BLaER1 treated with 17β-estradiol and CSF1 and Interleukin-3, amounts not matched to agents 10 nM and 100 nM (cell line): ENCODE data around the gene SIL1.

Experiments used
- H3K27ac ChIP-seq, 11 experiments: shearing (Covaris generic); formaldehyde crosslinking; 2 replicates each; pipeline ENCODE4 v1.8.1; 2022
- H3K27me3 ChIP-seq, 11 experiments: shearing (Covaris generic); formaldehyde crosslinking; 2 replicates each; pipeline ENCODE4 v1.8.1; 2022
- H3K36me3 ChIP-seq, 11 experiments: shearing (Covaris generic); formaldehyde crosslinking; 2 replicates each; pipeline ENCODE4 v1.8.1; 2022
- H3K4me1 ChIP-seq, 10 experiments: shearing (Covaris generic); formaldehyde crosslinking; 2 replicates each; pipeline ENCODE4 v1.8.1; 2022
- H3K4me2 ChIP-seq, 11 experiments: shearing (Covaris generic); formaldehyde crosslinking; 2 replicates each; pipeline ENCODE4 v1.8.1; 2022
- H3K4me3 ChIP-seq, 10 experiments: shearing (Covaris generic); formaldehyde crosslinking; 2 replicates each; pipeline ENCODE4 v1.8.1; 2022
- H3K9ac ChIP-seq, 11 experiments: shearing (Covaris generic); formaldehyde crosslinking; 2 replicates each; pipeline ENCODE4 v1.8.1; 2022
- H3K9me3 ChIP-seq, 11 experiments: shearing (Covaris generic); formaldehyde crosslinking; replicated peaks in 1 of 11; 2 replicates each; pipeline ENCODE4 v1.8.1; 2022
- H4K20me1 ChIP-seq, 11 experiments: shearing (Covaris generic); formaldehyde crosslinking; 2 replicates each; pipeline ENCODE4 v1.8.1; 2022
- Cebpa-rat ChIP-seq, 11 experiments: shearing (Covaris generic); IDR thresholded peaks; 2 replicates each; pipeline ENCODE4 v1.8.1; 2022

Gene SIL1

GRCh38 chr5:138955671-138956295 lies 242.4 kb downstream of the SIL1 start:
- peak overlapping the region in 9 of 11 experiments; percentile 40 to 93 (median 78); a peak in 10 of 22 replicates for H3K4me2 ChIP-seq
- H3K36me3 ChIP-seq: peaks cover 0 to 18% (median 0%) of the 10 kb centered on the region in 11 experiments; a peak in 3 of 22 replicates
- peaks cover 46 to 52% (median 50%) of the 10 kb centered on the region in 10 experiments for H3K4me1 ChIP-seq
- H4K20me1 ChIP-seq: peaks cover 0 to 15% (median 0%) of the 10 kb centered on the region in 11 experiments; a peak in 2 of 22 replicates
- no peaks in the 10 kb centered on the region for H3K27me3 ChIP-seq
- no peak for TF ChIP-seq Cebpa-rat (IDR thresholded peaks at IDR 0.05)
- H3K4me3 ChIP-seq: no peak overlapping the region
- no peak overlapping the region for H3K9ac ChIP-seq
- no peak overlapping the region for H3K27ac ChIP-seq
- no peaks in the 10 kb centered on the region for H3K9me3 ChIP-seq

GRCh38 chr5:138955013-138955660 lies 243.0 kb downstream of the SIL1 start:
- Histone ChIP-seq H3K27ac (0 out of 22 replicates have a peak overlapping the region, but pooled peaks of 1 of the 11 experiments have one; percentile 70), H4K20me1 (peaks cover 0 to 15% (median 0%) of the 10 kb centered on the region in 11 experiments; a peak in 2 of 22 replicates), H3K4me3 (no peak overlapping the region), H3K27me3 (no peaks in the 10 kb centered on the region), H3K9me3 (no peaks in the 10 kb centered on the region), H3K4me1 (peaks cover 46 to 57% (median 56%) of the 10 kb centered on the region in 10 experiments), H3K4me2 (peak overlapping the region; percentile 40 to 93 (median 79); a peak in 15 of 22 replicates), H3K36me3 (peaks cover 0 to 21% (median 0%) of the 10 kb centered on the region in 11 experiments; a peak in 3 of 22 replicates), H3K9ac (peak overlapping the region in 1 of 11 experiments; percentile 70; a peak in 1 of 22 replicates)
- no peak for TF ChIP-seq Cebpa-rat (IDR thresholded peaks at IDR 0.05)

GRCh38 chr5:138954257-138955012 lies 243.7 kb downstream of the SIL1 start:
- H4K20me1 ChIP-seq: peaks cover 0 to 15% (median 0%) of the 10 kb centered on the region in 11 experiments; a peak in 2 of 22 replicates
- peak overlapping the region; percentile 15 to 93 (median 79); a peak in 20 of 22 replicates for H3K4me2 ChIP-seq
- peak overlapping the region in 8 of 11 experiments; percentile 66 to 79 (median 72); a peak in 15 of 22 replicates for H3K27ac ChIP-seq
- no peak overlapping the region for H3K4me3 ChIP-seq
- H3K36me3 ChIP-seq: peaks cover 0 to 21% (median 0%) of the 10 kb centered on the region in 11 experiments; a peak in 3 of 22 replicates
- H3K27me3 ChIP-seq: no peaks in the 10 kb centered on the region
- H3K9ac ChIP-seq: peak overlapping the region in 8 of 11 experiments; percentile 44 to 70 (median 62); a peak in 12 of 22 replicates
- H3K9me3 ChIP-seq: no peaks in the 10 kb centered on the region
- H3K4me1 ChIP-seq: peaks cover 46 to 64% (median 61%) of the 10 kb centered on the region in 10 experiments
- TF ChIP-seq Cebpa-rat (IDR thresholded peaks at IDR 0.05): no peak

- Histone ChIP-seq H3K27me3 (no peaks in the 10 kb centered on the region), H3K9me3 (no peaks in the 10 kb centered on the region), H3K4me3 (peak overlapping the region in 2 of 10 experiments; percentile 20 to 35; a peak in 2 of 20 replicates), H3K9ac (peak overlapping the region in 10 of 11 experiments; percentile 44 to 70 (median 56); a peak in 19 of 22 replicates), H3K4me1 (peaks cover 46 to 72% (median 64%) of the 10 kb centered on the region in 10 experiments), H4K20me1 (peaks cover 0 to 15% (median 0%) of the 10 kb centered on the region in 11 experiments; a peak in 2 of 22 replicates), H3K4me2 (peak overlapping the region; percentile 71 to 93 (median 80)), H3K27ac (peak overlapping the region in 9 of 11 experiments; percentile 61 to 79 (median 72); a peak in 18 of 22 replicates), H3K36me3 (peaks cover 0 to 28% (median 0%) of the 10 kb centered on the region in 11 experiments; a peak in 3 of 22 replicates)
- no peak for TF ChIP-seq Cebpa-rat (IDR thresholded peaks at IDR 0.05)
Measured at GRCh38 chr5:138953387-138954256, 244.5 kb downstream of the SIL1 start.

- peak overlapping the region; percentile 71 to 93 (median 80) for H3K4me2 ChIP-seq
- H3K4me3 ChIP-seq: peak overlapping the region in 3 of 10 experiments; percentile 7 to 35 (median 20); a peak in 3 of 20 replicates
- H3K9ac ChIP-seq: peak overlapping the region; percentile 44 to 70 (median 57); a peak in 20 of 22 replicates
Measured at GRCh38 chr5:138952962-138953361, 245.2 kb downstream of the SIL1 start.

GRCh38 chr5:138951986-138952735 lies 246.0 kb downstream of the SIL1 start:
- Histone ChIP-seq H3K27me3 (no peaks in the 10 kb centered on the region), H4K20me1 (peaks cover 0 to 15% (median 0%) of the 10 kb centered on the region in 11 experiments; a peak in 3 of 22 replicates), H3K4me1 (peaks cover 46 to 86% (median 79%) of the 10 kb centered on the region in 10 experiments), H3K27ac (peak overlapping the region in 9 of 11 experiments; percentile 61 to 79 (median 72); a peak in 16 of 22 replicates), H3K9ac (peak overlapping the region in 9 of 11 experiments; percentile 47 to 70 (median 58); a peak in 15 of 22 replicates), H3K4me2 (peak overlapping the region; percentile 71 to 93 (median 80)), H3K4me3 (no peak overlapping the region), H3K36me3 (peaks cover 0 to 42% (median 5%) of the 10 kb centered on the region in 11 experiments; a peak in 12 of 22 replicates), H3K9me3 (no peaks in the 10 kb centered on the region)
- TF ChIP-seq Cebpa-rat (IDR thresholded peaks at IDR 0.05): no peak

More at GRCh38 chr5:138952962-138953361, 245.2 kb downstream of the SIL1 start:
- H3K27ac ChIP-seq: peak overlapping the region in 9 of 11 experiments; percentile 61 to 79 (median 72); a peak in 18 of 22 replicates
- no peak for TF ChIP-seq Cebpa-rat (IDR thresholded peaks at IDR 0.05)
- H3K9me3 ChIP-seq: no peaks in the 10 kb centered on the region
- peaks cover 0 to 15% (median 0%) of the 10 kb centered on the region in 11 experiments; a peak in 3 of 22 replicates for H4K20me1 ChIP-seq
- no peaks in the 10 kb centered on the region for H3K27me3 ChIP-seq
- H3K36me3 ChIP-seq: peaks cover 0 to 34% (median 0%) of the 10 kb centered on the region in 11 experiments; a peak in 3 of 22 replicates
- peaks cover 46 to 78% (median 71%) of the 10 kb centered on the region in 10 experiments for H3K4me1 ChIP-seq
